ENCODE results near the gene JUND. TPM values are rescaled to one million over a fixed set of nuclear protein-coding genes. Genes with fewer than 3 reads are reported as not detected.

The JUND gene
- polyA plus RNA-seq, 1 of the 3 experiments (the other 2 are of a cell fraction): 115 TPM

GRCh38 chr19:18265582-18265981 lies 15.8 kb downstream of the JUND start:
- Histone ChIP-seq H3K4me2 (no peak overlapping the region), H3K4me1 (ENCODE audit: control insufficient read depth in 1 of 2, insufficient read depth in 2 of 2, low read depth in 1 of 2, low read length in 1 of 2) (no peaks in the 10 kb centered on the region), H3K79me2 (ENCODE audit: insufficient read depth) (no peaks in the 10 kb centered on the region), H3K9me2 (no peaks in the 10 kb centered on the region), H3K9me3 (no peaks in the 10 kb centered on the region), H4K20me1 (ENCODE audit: insufficient read depth) (peaks cover 11% of the 10 kb centered on the region; the same call in 1 of the 2 replicates), H3K27me3 (ENCODE audit: insufficient read depth) (no peaks in the 10 kb centered on the region), H2AFZ (ENCODE audit: low read depth) (no peak overlapping the region), H3F3A (replicated peaks; ENCODE audit: insufficient read depth) (peaks cover 3% of the 10 kb centered on the region), H3K9ac (no peak overlapping the region), H3K4me3 (ENCODE audit: low read depth in 2 of 2, low read length in 1 of 2) (no peak overlapping the region), H3K27ac (ENCODE audit: low read depth in 2 of 2, low read length in 1 of 2) (no peak overlapping the region), H3K36me3 (replicated peaks in 1 of 2; ENCODE audit: control insufficient read depth in 1 of 2, insufficient read depth in 2 of 2, low read length in 1 of 2) (peaks cover 6 to 26% of the 10 kb centered on the region in 2 experiments)
- ChIA-PET POLR2A (interaction anchor here (0.9 kb wide), 1 partner anchor 11 kb away, joined by 4 read pairs; no protein-coding TSS in a partner anchor), CTCF (interaction anchor here (1.5 to 2.2 kb wide), 2 partner anchors 14 kb away, joined by 4 to 12 read pairs; no protein-coding TSS in a partner anchor)
- no peak for TF ChIP-seq RFX5 (IDR thresholded peaks at IDR 0.05; ENCODE audit: low read length)
- TF ChIP-seq FOXJ3 (CRISPR knock-in tag; IDR thresholded peaks at IDR 0.05): no peak
- TF ChIP-seq USF1 (IDR thresholded peaks at IDR 0.05; ENCODE audit: borderline replicate concordance, low read depth): no peak
- TF ChIP-seq IRF3 (IDR thresholded peaks at IDR 0.05; ENCODE audit: low read depth, low read length): no peak
- no peak for TF ChIP-seq TEAD4 (IDR thresholded peaks at IDR 0.05; ENCODE audit: borderline replicate concordance, insufficient read depth)
- no peak for TF ChIP-seq MXI1 (IDR thresholded peaks at IDR 0.05; ENCODE audit: low read depth, low read length)
- no peak for TF ChIP-seq MAX (IDR thresholded peaks at IDR 0.05; ENCODE audit: low read depth)
- TF ChIP-seq NRF1 (IDR thresholded peaks at IDR 0.05; ENCODE audit: low read depth, low read length): no peak
- TF ChIP-seq FOSL2 (IDR thresholded peaks at IDR 0.05; ENCODE audit: borderline replicate concordance, low read depth): no peak
- TF ChIP-seq CHD2 (IDR thresholded peaks at IDR 0.05; ENCODE audit: low read length, partially characterized antibody): no peak
- TF ChIP-seq FOXM1 (IDR thresholded peaks at IDR 0.05; ENCODE audit: low read depth): no peak
- no peak for TF ChIP-seq GATA2 (CRISPR knock-in tag; IDR thresholded peaks at IDR 0.05)
- TF ChIP-seq RXRA (IDR thresholded peaks at IDR 0.05; ENCODE audit: borderline replicate concordance, low read depth): no peak
- TF ChIP-seq TCF12 (IDR thresholded peaks at IDR 0.05): no peak
- TF ChIP-seq SMC3 (IDR thresholded peaks at IDR 0.05; ENCODE audit: low read depth, low read length): no peak
- TF ChIP-seq RCOR1 (IDR thresholded peaks at IDR 0.05; ENCODE audit: low read length): no peak
- WGBS (ENCODE audit: low lambda C conversion rate): 76% methylated on average over 5 of the region's 7 CpGs
- no peak for DNase-seq

- Histone ChIP-seq H3K79me2 (ENCODE audit: insufficient read depth) (no peaks in the 10 kb centered on the region), H3K9me3 (no peaks in the 10 kb centered on the region), H3K9me2 (no peaks in the 10 kb centered on the region), H3K4me2 (no peak overlapping the region), H3K36me3 (replicated peaks in 1 of 2; ENCODE audit: control insufficient read depth in 1 of 2, insufficient read depth in 2 of 2, low read length in 1 of 2) (peaks cover 6 to 26% of the 10 kb centered on the region in 2 experiments), H2AFZ (ENCODE audit: low read depth) (no peak overlapping the region), H3F3A (replicated peaks; ENCODE audit: insufficient read depth) (peaks cover 1% of the 10 kb centered on the region), H3K9ac (no peak overlapping the region), H4K20me1 (ENCODE audit: insufficient read depth) (peaks cover 9% of the 10 kb centered on the region; the same call in 1 of the 2 replicates), H3K4me1 (ENCODE audit: control insufficient read depth in 1 of 2, insufficient read depth in 2 of 2, low read depth in 1 of 2, low read length in 1 of 2) (no peaks in the 10 kb centered on the region), H3K4me3 (ENCODE audit: low read depth in 2 of 2, low read length in 1 of 2) (no peak overlapping the region), H3K27ac (ENCODE audit: low read depth in 2 of 2, low read length in 1 of 2) (no peak overlapping the region), H3K27me3 (ENCODE audit: insufficient read depth) (no peaks in the 10 kb centered on the region)
- CTCF ChIA-PET: interaction anchor here (1.5 to 19.4 kb wide), 3 partner anchors 13 to 64 kb away, joined by 4 to 505 read pairs (median 12); partner anchors contain the start of genes MPV17L2 and RAB3A
- DNase-seq: no peak
- TF ChIP-seq IRF3 (IDR thresholded peaks at IDR 0.05; ENCODE audit: low read depth, low read length) (no peak), FOSL2 (IDR thresholded peaks at IDR 0.05; ENCODE audit: borderline replicate concordance, low read depth) (no peak), PBX3 (IDR thresholded peaks at IDR 0.05) (no peak), MXI1 (IDR thresholded peaks at IDR 0.05; ENCODE audit: low read depth, low read length) (no peak), GATA2 (CRISPR knock-in tag; IDR thresholded peaks at IDR 0.05) (no peak), POLR2AphosphoS5 (IDR thresholded peaks at IDR 0.05; ENCODE audit: low read depth, low read length) (no peak), JUND (IDR thresholded peaks at IDR 0.05) (no peak), SIN3A (IDR thresholded peaks at IDR 0.05; ENCODE audit: borderline replicate concordance, low read depth, low read length) (no peak)
- WGBS (ENCODE audit: low lambda C conversion rate): 87% methylated on average over 5 of the region's 23 CpGs
- POLR2A ChIA-PET: interaction anchor here (0.9 kb wide), 1 partner anchor 11 kb away, joined by 4 read pairs; no protein-coding TSS in a partner anchor
Observed at GRCh38 chr19:18264971-18265540, 16.4 kb downstream of the JUND start.
